PC-3 (cell line): ENCODE results near the gene HERPUD1. TPM values are rescaled to one million over a fixed set of nuclear protein-coding genes. Genes with fewer than 3 reads are reported as not detected.

Experiments
- ATAC-seq: fragments of 200-7000 bp; cut with Tn5 transposase; 2 replicates; pipeline ENCODE4 v1.9.1; 2020; ENCODE audit warnings: mild to moderate bottlenecking, moderate library complexity
- BruUV-seq: library from RNA; stranded (reverse); fragments of 400-500 nt; replicated peaks from 2 replicates; lab custom pipeline; 2021; lab: Mats Ljungman, UMichigan
- CTCF ChIA-PET: fragments of 300-600 bp; sonication (Branson Sonifier 250); formaldehyde crosslinking; loops from one replicate; lab custom pipeline; 2022; ENCODE audit warnings: antibody characterized with exemption; lab: Charles Lee
- POLR2A ChIA-PET: fragments of 300-600 bp; sonication (Branson Sonifier 250); formaldehyde crosslinking; loops from one replicate; lab custom pipeline; 2022; ENCODE audit warnings: antibody characterized with exemption; ENCODE audit not compliant: unreplicated experiment; lab: Charles Lee
- DNase-seq: peaks from one replicate; pipeline ENCODE4 v3.0.0-alpha.2; 2015
- H2AFZ ChIP-seq: fragments of 300-600 bp; sonication (generic); 2 replicates; pipeline ENCODE4 v1.6.0; 2016; ENCODE audit warnings: antibody characterized with exemption, low read length
- H3F3A ChIP-seq: fragments of 300-600 bp; sonication (generic); one replicate; pipeline ENCODE4 v1.6.0; 2017; ENCODE audit warnings: antibody characterized with exemption, low read length, control low read depth, mild to moderate bottlenecking; ENCODE audit not compliant: unreplicated experiment
- H3K27ac ChIP-seq: fragments of 300-600 bp; sonication (generic); 2 replicates; pipeline ENCODE4 v1.5.1; 2016; ENCODE audit warnings: mild to moderate bottlenecking, low read length
- H3K27me3 ChIP-seq: fragments of 300-600 bp; sonication (generic); 2 replicates; pipeline ENCODE4 v1.6.1; 2016; ENCODE audit warnings: low read length, mixed read lengths
- H3K36me3 ChIP-seq: fragments of 300-600 bp; sonication (generic); 2 replicates; pipeline ENCODE4 v1.6.1; 2016; ENCODE audit warnings: low read depth, mixed run types, low read length, mixed read lengths
- H3K4me1 ChIP-seq: fragments of 300-600 bp; sonication (generic); 2 replicates; pipeline ENCODE4 v1.5.1; 2016; ENCODE audit warnings: low read length; ENCODE audit not compliant: insufficient read depth
- H3K4me2 ChIP-seq: fragments of 300-600 bp; sonication (generic); 2 replicates; pipeline ENCODE4 v1.6.0; 2016; ENCODE audit warnings: low read length
- H3K4me3 ChIP-seq: fragments of 300-600 bp; sonication (generic); 2 replicates; pipeline ENCODE4 v1.5.1; 2016; ENCODE audit warnings: mild to moderate bottlenecking, low read length, mixed read lengths
- H3K79me2 ChIP-seq: fragments of 300-600 bp; sonication (generic); 2 replicates; pipeline ENCODE4 v1.6.1; 2017; ENCODE audit warnings: low read length, mixed read lengths
- H3K9ac ChIP-seq: fragments of 300-600 bp; sonication (generic); 2 replicates; pipeline ENCODE4 v1.6.0; 2016; ENCODE audit warnings: mild to moderate bottlenecking, low read length
- H3K9me2 ChIP-seq: fragments of 300-600 bp; sonication (generic); replicated peaks from 2 replicates; pipeline ENCODE4 v1.6.1; 2016; ENCODE audit warnings: mixed run types, low read length, mixed read lengths
- H3K9me3 ChIP-seq: fragments of 300-600 bp; sonication (generic); 2 replicates; pipeline ENCODE4 v1.6.1; 2016; ENCODE audit warnings: low read length, mixed read lengths
- H4K20me1 ChIP-seq: fragments of 300-600 bp; sonication (generic); 2 replicates; pipeline ENCODE4 v1.6.1; 2016; ENCODE audit warnings: low read length, mixed read lengths
- EZH2 ChIP-seq: fragments of 300-600 bp; sonication (generic); IDR thresholded peaks from one replicate; pipeline ENCODE4 v1.6.1; 2017; ENCODE audit warnings: antibody characterized with exemption, mild to moderate bottlenecking, low read length; ENCODE audit not compliant: unreplicated experiment
- EZH2phosphoT487 ChIP-seq: fragments of 300-600 bp; sonication (generic); IDR thresholded peaks from 2 replicates; pipeline ENCODE4 v1.6.1; 2018; ENCODE audit warnings: mild to moderate bottlenecking, antibody characterized with exemption, low read length, borderline replicate concordance
- intact Hi-C: fragments of 100-400 bp; cut with micrococcal nuclease; formaldehyde crosslinking; loops from 2 replicates; pipeline ENCODE4 v1.9.0; 2023
- total RNA-seq: library from RNA; depleted of rRNA; stranded (reverse); fragments of >200 nt; gene quantifications from 2 replicates; pipeline ENCODE4 v1.2.3, GENCODE V29; 2014
- TF ChIP-seq, protein P1 (sequence below): fragments of 300-600 bp; sonication (generic); conservative IDR thresholded peaks from 2 replicates; pipeline ENCODE4 v1.5.1; 2017; ENCODE audit warnings: antibody characterized with exemption, low read depth, mild to moderate bottlenecking, low read length

Gene HERPUD1
- total RNA-seq, 1 experiment from 2014 or later, result 54.9 TPM

DNA sequence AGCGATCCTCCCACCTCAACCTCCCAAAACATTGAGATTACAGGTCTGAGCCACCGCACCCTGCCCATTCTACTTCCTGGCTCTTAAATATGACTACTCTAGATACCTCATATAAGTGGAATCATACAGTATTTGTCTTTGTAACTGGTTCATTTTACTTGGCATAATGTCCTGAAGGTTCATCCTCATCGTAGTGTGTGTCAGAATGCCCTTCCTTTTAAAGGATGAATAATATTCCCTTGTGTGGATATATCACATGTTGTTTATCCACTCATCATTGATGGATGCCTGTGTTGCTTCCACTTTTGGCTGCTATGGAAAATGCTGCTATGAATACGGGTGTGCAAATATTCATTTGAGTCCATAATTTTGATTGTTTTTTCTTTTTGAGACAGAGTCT is 24.1 kb downstream of the HERPUD1 start:
- no peak for ATAC-seq
- H3K4me2 ChIP-seq, result no peak overlapping the region
- H3K9me2 ChIP-seq, result no peaks in the 10 kb centered on the region
- H3K36me3 ChIP-seq, result no peaks in the 10 kb centered on the region
- CTCF ChIA-PET, result no interaction called here
- BruUV-seq, result no TSS peak
- no peak overlapping the region for H3K9ac ChIP-seq
- no peaks in the 10 kb centered on the region for H3K27me3 ChIP-seq
- H2AFZ ChIP-seq, result no peak overlapping the region
- POLR2A ChIA-PET, result no interaction called here
- no peak for DNase-seq
- H4K20me1 ChIP-seq, result no peaks in the 10 kb centered on the region
- TF ChIP-seq, protein P1, sequence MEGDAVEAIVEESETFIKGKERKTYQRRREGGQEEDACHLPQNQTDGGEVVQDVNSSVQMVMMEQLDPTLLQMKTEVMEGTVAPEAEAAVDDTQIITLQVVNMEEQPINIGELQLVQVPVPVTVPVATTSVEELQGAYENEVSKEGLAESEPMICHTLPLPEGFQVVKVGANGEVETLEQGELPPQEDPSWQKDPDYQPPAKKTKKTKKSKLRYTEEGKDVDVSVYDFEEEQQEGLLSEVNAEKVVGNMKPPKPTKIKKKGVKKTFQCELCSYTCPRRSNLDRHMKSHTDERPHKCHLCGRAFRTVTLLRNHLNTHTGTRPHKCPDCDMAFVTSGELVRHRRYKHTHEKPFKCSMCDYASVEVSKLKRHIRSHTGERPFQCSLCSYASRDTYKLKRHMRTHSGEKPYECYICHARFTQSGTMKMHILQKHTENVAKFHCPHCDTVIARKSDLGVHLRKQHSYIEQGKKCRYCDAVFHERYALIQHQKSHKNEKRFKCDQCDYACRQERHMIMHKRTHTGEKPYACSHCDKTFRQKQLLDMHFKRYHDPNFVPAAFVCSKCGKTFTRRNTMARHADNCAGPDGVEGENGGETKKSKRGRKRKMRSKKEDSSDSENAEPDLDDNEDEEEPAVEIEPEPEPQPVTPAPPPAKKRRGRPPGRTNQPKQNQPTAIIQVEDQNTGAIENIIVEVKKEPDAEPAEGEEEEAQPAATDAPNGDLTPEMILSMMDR, result no peak
- no peak for TF ChIP-seq EZH2
- TF ChIP-seq EZH2phosphoT487, result no peak
- no peak overlapping the region for H3K27ac ChIP-seq
- intact Hi-C loops, result no loop called here
- no peak overlapping the region for H3K4me3 ChIP-seq
- no peaks in the 10 kb centered on the region for H3K4me1 ChIP-seq
- H3F3A ChIP-seq, result no peaks in the 10 kb centered on the region
- H3K9me3 ChIP-seq, result no peaks in the 10 kb centered on the region
- no peaks in the 10 kb centered on the region for H3K79me2 ChIP-seq

GRCh38 chr16:56956756-56957155 is 24.8 kb downstream of the HERPUD1 start:
- POLR2A ChIA-PET, result no interaction called here
- H3K27ac ChIP-seq, result no peak overlapping the region
- DNase-seq (no peak), ATAC-seq (no peak)
- no peaks in the 10 kb centered on the region for H3F3A ChIP-seq
- no peaks in the 10 kb centered on the region for H3K79me2 ChIP-seq
- H3K4me2 ChIP-seq, result no peak overlapping the region
- no peaks in the 10 kb centered on the region for H3K4me1 ChIP-seq
- no peaks in the 10 kb centered on the region for H3K27me3 ChIP-seq
- no peaks in the 10 kb centered on the region for H3K36me3 ChIP-seq
- CTCF ChIA-PET, result no interaction called here
- H3K9ac ChIP-seq, result no peak overlapping the region
- intact Hi-C loops, result no loop called here
- no peaks in the 10 kb centered on the region for H3K9me3 ChIP-seq
- H3K9me2 ChIP-seq, result no peaks in the 10 kb centered on the region
- no TSS peak for BruUV-seq
- no peaks in the 10 kb centered on the region for H4K20me1 ChIP-seq
- H3K4me3 ChIP-seq, result no peak overlapping the region
- TF ChIP-seq EZH2phosphoT487, result no peak
- TF ChIP-seq, protein P1, result peak; percentile 32; the same call in 1 of the 2 replicates
- H2AFZ ChIP-seq, result no peak overlapping the region

DNA sequence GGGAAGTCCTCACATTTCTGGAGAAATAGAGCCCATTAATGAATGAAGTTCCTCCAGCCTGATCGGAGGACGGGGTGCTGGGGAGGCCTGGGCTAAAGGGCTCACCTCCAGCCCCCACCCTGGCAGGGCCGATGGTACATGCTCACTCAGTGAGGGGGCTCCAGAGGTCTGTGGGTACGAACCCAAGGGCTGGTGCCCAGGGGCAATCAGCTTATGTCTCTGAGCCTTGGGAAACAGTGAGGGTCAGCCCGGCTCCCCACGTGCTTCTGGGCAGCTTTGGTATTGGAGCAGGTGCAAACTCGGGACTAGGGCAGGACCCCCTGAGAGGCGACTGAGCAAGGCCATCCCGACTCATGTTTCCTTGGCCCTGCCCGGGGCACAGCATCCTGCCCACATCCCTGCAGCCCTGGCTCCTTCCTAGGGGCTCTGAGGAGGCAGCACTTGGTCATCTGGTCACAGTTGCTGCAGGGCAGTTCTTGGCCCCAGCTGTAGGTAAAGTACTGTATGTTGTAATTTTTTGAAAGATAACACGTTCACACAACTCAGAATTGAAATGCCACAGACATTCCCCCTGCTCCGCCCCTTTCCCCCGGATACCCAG is 28.8 kb downstream of the HERPUD1 start:
- CTCF ChIA-PET, result no interaction called here
- peaks cover 7% of the 10 kb centered on the region; the same call in 1 of the 2 replicates for H3K4me1 ChIP-seq
- H2AFZ ChIP-seq, result no peak overlapping the region
- ATAC-seq, result no peak
- no peaks in the 10 kb centered on the region for H3K9me3 ChIP-seq
- no TSS peak for BruUV-seq
- POLR2A ChIA-PET, result no interaction called here
- TF ChIP-seq, protein P1, result no peak
- TF ChIP-seq EZH2 (no peak), EZH2phosphoT487 (no peak)
- no peaks in the 10 kb centered on the region for H3K79me2 ChIP-seq
- peaks cover 2% of the 10 kb centered on the region; the same call in 1 of the 2 replicates for H3K36me3 ChIP-seq
- no peaks in the 10 kb centered on the region for H3F3A ChIP-seq
- no peak overlapping the region for H3K27ac ChIP-seq
- no peak overlapping the region for H3K9ac ChIP-seq
- H3K4me2 ChIP-seq, result no peak overlapping the region
- no peaks in the 10 kb centered on the region for H3K9me2 ChIP-seq
- intact Hi-C loops, result no loop called here
- H3K27me3 ChIP-seq, result no peaks in the 10 kb centered on the region
- H4K20me1 ChIP-seq, result no peaks in the 10 kb centered on the region
- DNase-seq, result no peak
- H3K4me3 ChIP-seq, result no peak overlapping the region
